Stimulated activated CD4-positive, alpha-beta T cell treated with anti-CD3 and anti-CD28 coated beads, Interleukin-4, amount 100 ng/mL, for 24 hours (primary cell): ENCODE results near the gene FBN1.

Experiments
- DNase-seq: peaks from one replicate; pipeline ENCODE4 v3.0.0-alpha.2; 2020

FBN1 gene

GRCh38 chr15:48617619-48618018 is 27.9 kb downstream of the FBN1 start:
- no peak for DNase-seq

DNA sequence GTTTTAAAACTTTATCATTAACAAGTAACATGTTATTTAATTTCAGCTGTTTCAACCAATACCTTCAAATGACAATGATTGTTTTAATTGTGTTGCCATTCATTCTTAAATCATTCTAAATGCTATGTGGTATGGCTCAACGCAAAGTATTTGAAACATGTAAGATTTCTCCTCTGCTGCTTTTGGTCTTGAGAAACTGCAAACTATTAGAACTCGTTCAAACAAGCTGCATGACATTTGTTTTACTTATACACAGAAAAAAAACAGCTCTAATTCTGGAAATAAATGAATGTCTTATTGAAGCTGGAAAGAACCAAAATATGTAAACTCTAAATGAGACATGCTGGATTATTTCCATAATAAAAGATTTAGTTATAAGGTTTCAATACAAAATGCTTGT is 29.3 kb downstream of the FBN1 start:
- no peak for DNase-seq

DNA sequence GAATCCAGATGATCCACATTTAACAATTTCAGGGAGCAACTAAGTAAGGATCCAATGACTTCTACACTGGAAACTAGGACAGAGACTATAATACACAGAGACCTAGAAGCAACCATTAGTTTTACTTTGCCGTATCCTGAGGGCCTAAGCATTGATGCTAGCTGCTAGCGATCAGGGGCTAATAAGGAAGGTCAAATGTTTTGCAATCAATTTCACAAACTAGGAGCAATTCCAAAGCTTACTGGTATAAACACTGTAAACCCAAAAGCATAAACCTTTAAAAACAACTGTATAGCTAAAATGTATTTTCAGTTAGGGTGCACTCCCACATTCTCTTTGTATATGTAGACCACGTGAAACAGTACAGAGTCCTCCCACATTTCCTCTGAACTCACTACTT is 31.5 kb downstream of the FBN1 start:
- DNase-seq: no peak

GRCh38 chr15:48609486-48609885 is 36.0 kb downstream of the FBN1 start:
- no peak for DNase-seq

- no peak for DNase-seq
Measured at GRCh38 chr15:48607846-48608245, 37.7 kb downstream of the FBN1 start.

- DNase-seq: no peak
Measured at GRCh38 chr15:48604567-48604966, 40.9 kb downstream of the FBN1 start.

- no peak for DNase-seq
Measured at GRCh38 chr15:48603922-48604321, 41.6 kb downstream of the FBN1 start.

DNA sequence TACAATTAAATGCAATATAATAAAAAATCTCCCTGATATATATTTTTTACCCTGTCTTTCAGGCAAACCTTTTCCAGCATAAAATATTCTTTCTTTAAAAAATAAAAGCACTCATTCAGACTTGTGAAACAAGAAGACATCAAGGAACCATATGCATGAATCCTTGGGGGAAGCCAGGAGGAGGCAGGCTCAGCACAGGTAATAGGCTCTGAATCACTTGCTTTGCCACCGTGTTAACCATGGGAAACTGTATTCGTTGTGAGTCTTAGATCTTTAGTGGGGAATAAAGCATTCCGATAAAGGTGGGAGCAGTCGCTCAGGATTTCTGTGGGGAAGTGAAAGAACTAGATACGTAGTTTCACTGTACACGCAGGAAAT is 42.4 kb downstream of the FBN1 start:
- no peak for DNase-seq

GRCh38 chr15:48602358-48603122 is 43.0 kb downstream of the FBN1 start:
- no peak for DNase-seq

DNA sequence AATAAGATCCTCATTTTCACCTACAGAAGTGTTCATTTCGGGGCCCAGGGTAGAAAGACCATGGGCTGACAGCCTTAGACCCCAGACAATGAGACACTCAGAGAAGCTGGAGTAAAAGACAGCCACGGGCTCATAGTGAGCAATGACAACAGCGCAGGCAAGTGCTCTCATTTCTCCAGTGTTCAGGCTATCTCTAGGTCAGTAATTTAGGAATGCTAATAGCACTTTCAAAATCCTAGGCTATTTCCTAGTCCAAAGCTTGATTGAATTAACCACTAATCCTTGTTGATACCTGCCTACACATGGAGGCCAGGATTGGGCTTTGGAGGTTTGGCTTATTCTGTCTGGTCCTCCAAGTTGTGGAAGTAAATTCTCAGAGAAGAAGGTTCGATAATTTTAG is 44.4 kb downstream of the FBN1 start:
- no peak for DNase-seq

- DNase-seq: no peak
Measured at GRCh38 chr15:48596841-48597240, 48.7 kb downstream of the FBN1 start.

GRCh38 chr15:48596415-48596814 is 49.1 kb downstream of the FBN1 start:
- no peak for DNase-seq

DNA sequence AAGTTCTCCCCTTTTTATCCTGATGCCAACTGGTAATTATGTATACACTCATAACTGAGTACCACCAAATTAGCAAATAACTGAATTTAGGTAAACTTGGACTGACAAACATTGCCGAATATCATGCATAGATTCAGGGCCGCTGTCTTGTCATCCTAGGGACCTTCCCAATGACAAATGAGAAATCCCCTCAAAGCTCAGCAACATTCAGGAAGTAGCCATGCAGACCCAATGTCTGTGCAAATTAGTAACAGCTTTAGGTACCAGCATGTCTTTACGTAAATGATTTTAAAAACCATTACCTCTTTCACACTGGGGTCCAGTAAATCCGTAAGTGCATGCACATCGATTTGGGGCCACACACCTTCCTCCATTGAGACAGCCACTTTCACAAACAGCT is 49.5 kb downstream of the FBN1 start:
- no peak for DNase-seq

GRCh38 chr15:48592933-48593332 is 52.6 kb downstream of the FBN1 start:
- no peak for DNase-seq

DNA sequence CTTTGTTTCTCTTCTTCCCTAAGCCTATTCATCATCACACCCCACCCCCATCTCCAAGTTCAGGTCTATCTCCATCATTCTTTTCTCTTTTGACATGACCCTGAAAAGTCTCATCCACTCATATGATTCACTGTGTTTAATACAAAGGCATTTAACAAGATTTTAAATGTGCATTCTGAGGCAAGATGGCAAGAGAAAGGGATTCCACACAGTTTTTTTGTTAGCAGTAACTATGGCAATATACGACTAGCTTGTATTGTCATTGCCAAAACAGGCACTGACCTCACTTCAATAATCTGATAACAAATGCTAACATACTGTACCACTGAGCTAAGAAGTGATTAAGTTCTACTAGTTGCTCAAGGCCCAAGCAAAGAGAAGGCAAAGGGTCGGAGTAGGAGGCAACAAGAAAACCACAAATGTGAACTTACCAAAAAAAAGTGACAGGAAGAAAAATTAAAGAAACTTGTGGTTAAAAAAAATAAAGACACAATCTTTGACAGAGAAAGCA is 53.2 kb downstream of the FBN1 start:
- DNase-seq: no peak

DNA sequence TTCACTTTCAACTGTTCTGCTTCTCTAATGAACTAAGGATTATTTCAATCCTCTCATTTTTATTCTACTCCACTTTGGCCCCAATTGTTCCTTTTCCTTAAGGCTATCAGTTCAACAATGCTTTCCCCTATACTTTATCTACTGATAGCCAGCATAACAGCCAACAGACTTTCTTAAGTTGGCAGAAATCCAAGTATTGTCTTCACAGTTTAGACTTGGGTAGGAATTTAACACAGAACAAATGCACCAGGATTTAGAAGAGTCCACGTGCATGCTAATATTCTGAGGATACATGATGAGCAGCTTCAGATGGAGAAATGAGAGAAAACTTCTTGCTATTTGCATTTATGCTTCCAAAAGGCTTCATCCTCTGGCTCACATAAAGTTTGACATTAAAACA is 54.8 kb downstream of the FBN1 start:
- no peak for DNase-seq

- no peak for DNase-seq
Measured at GRCh38 chr15:48584812-48585563, 60.5 kb downstream of the FBN1 start.

GRCh38 chr15:48584090-48584811 is 61.3 kb downstream of the FBN1 start:
- no peak for DNase-seq

- no peak for DNase-seq
Measured at GRCh38 chr15:48582452-48583247, 62.9 kb downstream of the FBN1 start.

GRCh38 chr15:48581219-48581618 is 64.3 kb downstream of the FBN1 start:
- DNase-seq: no peak

- DNase-seq: no peak
Measured at GRCh38 chr15:48580736-48581135, 64.8 kb downstream of the FBN1 start.

DNA sequence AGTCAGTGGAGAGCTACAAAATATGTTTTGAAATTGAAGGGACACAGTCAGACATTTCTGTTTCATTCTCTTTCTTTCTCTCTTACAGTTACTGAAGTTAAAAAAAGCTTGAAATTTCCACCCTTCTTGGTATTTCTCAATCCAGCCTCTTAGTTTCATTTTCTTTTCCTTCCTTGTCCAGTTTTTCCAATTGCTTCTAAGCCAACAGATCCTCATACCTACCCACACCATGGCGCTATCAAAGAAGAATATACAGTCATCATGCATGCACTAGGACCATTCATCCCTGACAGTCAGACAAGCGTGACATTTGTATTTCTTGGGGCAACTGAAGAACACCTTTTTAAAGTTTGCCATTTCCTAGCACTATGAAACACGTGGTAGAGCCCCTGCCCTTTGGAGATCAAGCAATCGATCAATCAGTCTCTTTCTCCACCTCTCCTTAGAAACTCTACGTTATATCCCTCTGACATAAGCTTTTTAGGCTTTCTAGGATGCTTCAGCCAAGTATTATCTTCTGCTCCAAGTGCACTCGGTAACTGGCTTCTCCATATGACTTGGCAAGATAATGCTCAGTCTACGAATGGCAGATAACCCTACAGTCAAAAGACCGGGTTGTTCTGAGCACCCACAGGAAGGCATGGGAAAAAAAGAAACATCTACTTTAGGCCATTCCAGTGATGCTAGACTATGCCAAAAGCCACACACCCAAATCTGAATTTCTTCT is 65.4 kb downstream of the FBN1 start:
- no peak for DNase-seq
